Measurements from ENCODE around the gene TCF12.

Gene TCF12

GRCh38 chr15:57015360-57015759 is 96.9 kb downstream of the TCF12 start:
- FAIRE-seq: no peak
- no peak for TF ChIP-seq CTCF (IDR thresholded peaks at IDR 0.05; ENCODE audit: insufficient read depth, missing control alignments)

GRCh38 chr15:57015897-57016296 is 97.5 kb downstream of the TCF12 start:
- FAIRE-seq (no peak), DNase-seq (ENCODE audit: insufficient read length, low spot score) (no peak)
- TF ChIP-seq CTCF (IDR thresholded peaks at IDR 0.05; ENCODE audit: insufficient read depth, missing control alignments): no peak

More at GRCh38 chr15:57015360-57015759, 96.9 kb downstream of the TCF12 start:
- DNase-seq (ENCODE audit: insufficient read length, low spot score): no peak

GRCh38 chr15:57017024-57017423 is 98.6 kb downstream of the TCF12 start:
- DNase-seq (ENCODE audit: insufficient read length, low spot score): no peak
- peak; percentile 23 for TF ChIP-seq CTCF (IDR thresholded peaks at IDR 0.05; ENCODE audit: insufficient read depth, missing control alignments)
- FAIRE-seq: no peak

GRCh38 chr15:57018151-57018550 is 99.7 kb downstream of the TCF12 start:
- TF ChIP-seq CTCF (IDR thresholded peaks at IDR 0.05; ENCODE audit: insufficient read depth, missing control alignments): no peak
- DNase-seq (ENCODE audit: insufficient read length, low spot score): no peak
- FAIRE-seq: no peak

- FAIRE-seq (no peak), DNase-seq (ENCODE audit: insufficient read length, low spot score) (no peak)
- TF ChIP-seq CTCF (IDR thresholded peaks at IDR 0.05; ENCODE audit: insufficient read depth, missing control alignments): no peak
Observed at GRCh38 chr15:57019496-57020160, 101.2 kb downstream of the TCF12 start.

- DNase-seq (ENCODE audit: insufficient read length, low spot score): no peak
- TF ChIP-seq CTCF (IDR thresholded peaks at IDR 0.05; ENCODE audit: insufficient read depth, missing control alignments): no peak
- FAIRE-seq: no peak
Observed at GRCh38 chr15:57025264-57025926, 107.0 kb downstream of the TCF12 start.

- no peak for FAIRE-seq
- DNase-seq (ENCODE audit: insufficient read length, low spot score): no peak
- no peak for TF ChIP-seq CTCF (IDR thresholded peaks at IDR 0.05; ENCODE audit: insufficient read depth, missing control alignments)
Observed at GRCh38 chr15:57026016-57026592, 107.7 kb downstream of the TCF12 start.
